PC-9 (cell line): Measurements from ENCODE around the gene KRT16. TPM values are rescaled to one million over a fixed set of nuclear protein-coding genes. Genes with fewer than 3 reads are reported as not detected.

Source experiments
- BruUV-seq: library from RNA; stranded (reverse); fragments of 400-500 nt; replicated peaks from 2 replicates; lab custom pipeline; 2021; lab: Mats Ljungman, UMichigan
- CTCF ChIA-PET: fragments of 300-600 bp; sonication (Branson Sonifier 250); formaldehyde crosslinking; loops from one replicate; lab custom pipeline; 2022; ENCODE audit warnings: antibody characterized with exemption; lab: Charles Lee
- POLR2A ChIA-PET: fragments of 300-600 bp; sonication (Branson Sonifier 250); formaldehyde crosslinking; loops from one replicate; lab custom pipeline; 2022; ENCODE audit warnings: antibody characterized with exemption; ENCODE audit not compliant: unreplicated experiment; lab: Charles Lee
- DNase-seq, 2 experiments: peaks; one replicate each; pipeline versions ENCODE4 v3.0.0 to v3.0.0-alpha.2; 2015 to 2022; ENCODE audit warnings: mixed read lengths in 1 of 2
- H2AFZ ChIP-seq: fragments of 200-600 bp; sonication (generic); 2 replicates; pipeline ENCODE4 v1.8.1; 2017; ENCODE audit warnings: antibody characterized with exemption
- H3F3A ChIP-seq: fragments of 200-600 bp; sonication (generic); 2 replicates; pipeline ENCODE4 v1.8.1; 2017; ENCODE audit warnings: antibody characterized with exemption, mild to moderate bottlenecking, low read depth; ENCODE audit not compliant: insufficient read depth
- H3K27ac ChIP-seq: fragments of 200-600 bp; sonication (generic); 2 replicates; pipeline ENCODE4 v1.6.1; 2016; ENCODE audit warnings: mixed run types
- H3K27me3 ChIP-seq: fragments of 200-600 bp; sonication (generic); 2 replicates; pipeline ENCODE4 v1.6.1; 2016; ENCODE audit warnings: low read depth, mixed run types; ENCODE audit not compliant: insufficient read depth
- H3K36me3 ChIP-seq: fragments of 200-600 bp; sonication (generic); 2 replicates; pipeline ENCODE4 v1.6.1; 2016; ENCODE audit warnings: low read depth, mixed run types
- H3K4me1 ChIP-seq: fragments of 200-600 bp; sonication (generic); replicated peaks from 2 replicates; pipeline ENCODE4 v1.6.1; 2016; ENCODE audit warnings: mixed run types; ENCODE audit not compliant: insufficient read depth
- H3K4me2 ChIP-seq: fragments of 200-600 bp; sonication (generic); 2 replicates; pipeline ENCODE4 v1.6.1; 2017; ENCODE audit warnings: mixed run types
- H3K4me3 ChIP-seq: fragments of 200-600 bp; sonication (generic); 2 replicates; pipeline ENCODE4 v1.6.1; 2016; ENCODE audit warnings: mixed run types
- H3K79me2 ChIP-seq: fragments of 200-600 bp; sonication (generic); 2 replicates; pipeline ENCODE4 v1.6.1; 2017; ENCODE audit warnings: low read depth, mixed run types
- H3K9me2 ChIP-seq: fragments of 200-600 bp; sonication (generic); 2 replicates; pipeline ENCODE4 v1.8.1; 2017; ENCODE audit warnings: mild to moderate bottlenecking; ENCODE audit not compliant: insufficient read depth
- H3K9me3 ChIP-seq: fragments of 200-600 bp; sonication (generic); 2 replicates; pipeline ENCODE4 v1.8.1; 2016; ENCODE audit warnings: low read depth; ENCODE audit not compliant: insufficient read depth
- H4K20me1 ChIP-seq: fragments of 200-600 bp; sonication (generic); 2 replicates; pipeline ENCODE4 v1.8.1; 2017; ENCODE audit not compliant: insufficient read depth
- CTCF ChIP-seq: fragments of 200-600 bp; sonication (generic); conservative IDR thresholded peaks from 2 replicates; pipeline ENCODE4 v1.6.1; 2017; ENCODE audit warnings: mixed run types, antibody characterized with exemption, mild to moderate bottlenecking, moderate library complexity
- EZH2 ChIP-seq: fragments of 200-600 bp; sonication (generic); IDR thresholded peaks from 2 replicates; pipeline ENCODE4 v1.8.0; 2017; ENCODE audit warnings: antibody characterized with exemption, low read depth
- intact Hi-C: fragments of 100-400 bp; cut with micrococcal nuclease; formaldehyde crosslinking; loops from one replicate; pipeline ENCODE4 v1.10.0; 2022; ENCODE audit not compliant: unreplicated experiment
- total RNA-seq: library from RNA; stranded (reverse); gene quantifications from 2 replicates; pipeline ENCODE4 v1.2.3, GENCODE V29; 2021

KRT16 gene
- total RNA-seq, 1 experiment from 2014 or later: 41.7 TPM

DNA sequence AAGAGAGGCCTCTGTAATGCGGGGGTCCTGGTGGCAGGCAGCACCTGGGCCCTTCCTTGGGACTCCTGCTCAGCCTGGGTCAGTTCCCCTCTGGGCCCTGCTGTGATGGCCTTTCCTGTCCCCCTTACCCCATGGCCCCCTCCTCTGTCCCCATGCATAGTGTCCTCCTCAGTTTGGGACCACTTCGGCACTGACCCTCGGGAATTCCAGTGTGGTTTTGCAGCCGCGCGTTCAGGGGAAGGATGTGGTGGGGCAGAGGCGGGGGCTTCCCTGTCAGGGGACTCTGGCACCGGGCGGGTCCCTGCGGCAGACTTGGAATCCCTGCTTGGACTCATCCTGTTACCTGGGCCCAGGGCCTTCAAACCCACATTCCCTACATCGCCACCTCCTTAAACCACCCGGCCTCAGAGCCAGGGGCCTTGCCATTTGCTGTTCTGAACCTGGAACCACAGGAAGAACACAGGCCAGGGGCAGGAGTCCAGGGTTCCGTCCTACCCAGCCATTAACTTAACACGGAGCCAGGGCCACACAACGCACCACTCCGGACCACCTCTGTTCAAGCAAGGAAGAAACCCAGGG lies 44.7 kb upstream of the KRT16 start:
- no peaks in the 10 kb centered on the region for H3K9me3 ChIP-seq
- no peaks in the 10 kb centered on the region for H3K9me2 ChIP-seq
- H3K27me3 ChIP-seq: no peaks in the 10 kb centered on the region
- peaks cover 54% of the 10 kb centered on the region for H3K4me1 ChIP-seq
- H3K4me2 ChIP-seq: peak overlapping the region; percentile 66; the same call in 1 of the 2 replicates
- H3K36me3 ChIP-seq: no peaks in the 10 kb centered on the region
- intact Hi-C loops: loop anchor here (5.0 kb wide), 1 partner anchor 255 kb away; no protein-coding TSS in a partner anchor
- no peak overlapping the region for H2AFZ ChIP-seq
- DNase-seq: no peak
- no peaks in the 10 kb centered on the region for H4K20me1 ChIP-seq
- H3K27ac ChIP-seq: peak overlapping the region; percentile 98
- no TSS peak for BruUV-seq
- TF ChIP-seq EZH2 (no peak), CTCF (no peak)
- ChIA-PET POLR2A (no interaction called here), CTCF (interaction anchor here (1.4 kb wide), 1 partner anchor 8 kb away, joined by 10 read pairs; no protein-coding TSS in a partner anchor)
- peaks cover 9% of the 10 kb centered on the region; the same call in 1 of the 2 replicates for H3K79me2 ChIP-seq
- H3F3A ChIP-seq: peaks cover 36% of the 10 kb centered on the region
- no peak overlapping the region for H3K4me3 ChIP-seq

GRCh38 chr17:41656249-41657023 lies 43.9 kb upstream of the KRT16 start:
- Histone ChIP-seq H3K4me1 (peaks cover 62% of the 10 kb centered on the region), H3K9me2 (no peaks in the 10 kb centered on the region), H2AFZ (no peak overlapping the region), H3K4me2 (peak overlapping the region; percentile 66), H3K4me3 (no peak overlapping the region), H3F3A (peaks cover 42% of the 10 kb centered on the region), H3K27me3 (no peaks in the 10 kb centered on the region), H3K9me3 (no peaks in the 10 kb centered on the region), H3K27ac (peak overlapping the region; percentile 98), H3K36me3 (no peaks in the 10 kb centered on the region), H3K79me2 (peaks cover 14% of the 10 kb centered on the region; the same call in 1 of the 2 replicates), H4K20me1 (no peaks in the 10 kb centered on the region)
- TSS peak; percentile 46 for BruUV-seq
- ChIA-PET POLR2A (interaction anchor here (0.5 to 1.0 kb wide), 6 partner anchors 51 to 1144 kb away, joined by 3 to 7 read pairs (median 4); partner anchors contain the start of gene KRT19), CTCF (interaction anchor here (0.5 to 1.4 kb wide), 2 partner anchors 108 to 1355 kb away, joined by 6 to 19 read pairs; no protein-coding TSS in a partner anchor)
- intact Hi-C loops: loop anchor here (5.0 kb wide), 1 partner anchor 254 kb away; no protein-coding TSS in a partner anchor
- TF ChIP-seq EZH2 (no peak), CTCF (no peak)
- no peak for DNase-seq

DNA sequence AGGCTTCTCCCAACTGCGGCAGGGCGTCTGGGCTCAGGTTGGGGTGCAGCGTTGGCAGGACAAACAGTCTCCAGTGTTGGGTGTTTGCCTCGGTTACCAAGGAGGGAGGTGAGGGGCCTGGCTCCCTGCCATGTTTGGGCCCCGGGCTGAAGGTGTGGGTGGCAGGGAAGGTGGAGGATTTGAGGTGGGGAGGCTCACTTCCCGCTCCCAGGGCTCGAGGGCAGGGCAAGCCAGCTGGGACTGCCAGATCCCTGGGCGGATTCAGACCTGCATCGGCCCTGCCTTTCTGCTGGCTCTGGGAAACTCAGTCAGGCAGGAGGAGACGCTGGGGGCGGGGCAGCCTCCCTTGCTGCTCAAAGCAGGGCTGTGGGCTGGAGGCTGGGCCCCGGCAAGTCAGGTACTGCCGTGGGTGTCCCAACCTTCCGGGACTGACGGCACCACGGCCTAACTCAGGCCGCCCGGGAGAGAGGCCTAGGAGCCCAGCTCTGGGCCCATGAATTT lies 43.1 kb upstream of the KRT16 start:
- ChIA-PET CTCF (interaction anchor here (0.5 to 1.4 kb wide), 2 partner anchors 107 to 1354 kb away, joined by 6 to 19 read pairs; no protein-coding TSS in a partner anchor), POLR2A (interaction anchor here (0.5 to 1.0 kb wide), 6 partner anchors 52 to 1143 kb away, joined by 3 to 7 read pairs (median 4); no protein-coding TSS in a partner anchor)
- intact Hi-C loops: loop anchor here (1.0 to 5.0 kb wide), 6 partner anchors 23 to 740 kb away; partner anchors contain the start of genes KRT13, KRT17 and KRT19
- Histone ChIP-seq H3K9me2 (no peaks in the 10 kb centered on the region), H2AFZ (no peak overlapping the region), H3K27ac (peak overlapping the region; percentile 98), H3K36me3 (no peaks in the 10 kb centered on the region), H3K9me3 (no peaks in the 10 kb centered on the region), H3K79me2 (peaks cover 14% of the 10 kb centered on the region; the same call in 1 of the 2 replicates), H3K4me2 (peak overlapping the region; percentile 86), H4K20me1 (no peaks in the 10 kb centered on the region), H3K27me3 (no peaks in the 10 kb centered on the region), H3K4me3 (peak overlapping the region; percentile 31; the same call in 1 of the 2 replicates), H3K4me1 (peaks cover 70% of the 10 kb centered on the region), H3F3A (peaks cover 42% of the 10 kb centered on the region)
- DNase-seq: peak; percentile 96 to 97
- TF ChIP-seq CTCF: no peak
- no TSS peak for BruUV-seq
